Panc1 (cell line): Measurements from ENCODE around the gene CUL9. TPM values are rescaled to one million over a fixed set of nuclear protein-coding genes. Genes with fewer than 3 reads are reported as not detected.

ENCODE experiments used
- ATAC-seq: fragments of 200-7000 bp; cut with Tn5 transposase; 2 replicates; pipeline ENCODE4 v1.9.1; 2020; ENCODE audit warnings: mild to moderate bottlenecking, moderate library complexity
- BruUV-seq: library from RNA; stranded (reverse); fragments of 400-500 nt; replicated peaks from 2 replicates; lab custom pipeline; 2021; lab: Mats Ljungman, UMichigan
- CTCF ChIA-PET: fragments of 300-600 bp; sonication (Branson Sonifier 250); formaldehyde crosslinking; loops from one replicate; lab custom pipeline; 2022; ENCODE audit warnings: antibody characterized with exemption; lab: Charles Lee
- POLR2A ChIA-PET: fragments of 300-600 bp; sonication (Branson Sonifier 250); formaldehyde crosslinking; loops from one replicate; lab custom pipeline; 2022; ENCODE audit warnings: antibody characterized with exemption; lab: Charles Lee
- DNase-seq: peaks from one replicate; pipeline ENCODE4 v3.0.0-alpha.2; 2010; ENCODE audit warnings: low read depth, low spot score
- H3K27ac ChIP-seq: 2 replicates; pipeline ENCODE4 v1.5.1; 2011; ENCODE audit warnings: mild to moderate bottlenecking, low read length, inconsistent platforms
- H3K27me3 ChIP-seq: fragments of 200-500 bp; sonication (Bioruptor generic); 2 replicates; pipeline ENCODE4 v1.6.0; 2014; ENCODE audit warnings: low read length, inconsistent platforms; ENCODE audit not compliant: control insufficient read depth, insufficient read depth
- H3K36me3 ChIP-seq: fragments of 200-500 bp; sonication (Bioruptor generic); 2 replicates; pipeline ENCODE4 v1.5.1; 2014; ENCODE audit warnings: inconsistent platforms, mild to moderate bottlenecking, low read length, moderate library complexity; ENCODE audit not compliant: control insufficient read depth, insufficient read depth
- H3K4me1 ChIP-seq: 2 replicates; pipeline ENCODE4 v1.5.1; 2011; ENCODE audit warnings: inconsistent platforms, mild to moderate bottlenecking, low read length, moderate library complexity; ENCODE audit not compliant: control insufficient read depth, insufficient read depth
- H3K4me3 ChIP-seq, 2 experiments: 2 replicates each; pipeline ENCODE4 v1.5.1; 2011 to 2012; ENCODE audit warnings: low read depth in 2 of 2, low read length in 2 of 2, mild to moderate bottlenecking in 2 of 2, inconsistent platforms in 1 of 2, moderate library complexity in 1 of 2
- H3K9me3 ChIP-seq: fragments of 200-500 bp; sonication (Bioruptor generic); 2 replicates; pipeline ENCODE4 v1.5.1; 2014; ENCODE audit warnings: low read depth, mild to moderate bottlenecking, inconsistent platforms, low read length, moderate library complexity; ENCODE audit not compliant: control insufficient read depth, insufficient read depth
- CTCF ChIP-seq: fragments of 450-650 bp; IDR thresholded peaks from 2 replicates; pipeline ENCODE4 v1.5.1; 2017; ENCODE audit warnings: mild to moderate bottlenecking
- POLR2AphosphoS5 ChIP-seq: IDR thresholded peaks from 2 replicates; pipeline ENCODE4 v1.6.1; 2012; ENCODE audit warnings: mild to moderate bottlenecking, low read depth, low read length, moderate library complexity
- REST ChIP-seq, 2 experiments: IDR thresholded peaks; 2 replicates each; pipeline ENCODE4 v1.6.1; 2011 to 2012; ENCODE audit warnings: low read depth in 2 of 2, control low read depth in 1 of 2, low read length in 1 of 2, mild to moderate bottlenecking in 1 of 2, moderate library complexity in 1 of 2; ENCODE audit not compliant: insufficient read depth in 1 of 2
- SIN3A ChIP-seq: IDR thresholded peaks from 2 replicates; pipeline ENCODE4 v1.6.1; 2012; ENCODE audit warnings: low read depth, mild to moderate bottlenecking, low read length, moderate library complexity, borderline replicate concordance; ENCODE audit not compliant: insufficient read depth
- TCF7L2 ChIP-seq: IDR thresholded peaks from 2 replicates; pipeline ENCODE4 v1.6.1; 2011; ENCODE audit warnings: mild to moderate bottlenecking, low read depth, low read length, inconsistent platforms
- in situ Hi-C: cut with HindIII; loops from 2 replicates; pipeline ENCODE4 v1.10.0; 2016; ENCODE audit warnings: low sequenced_read_pairs, low pct_unique_long_range_greater_than_20kb
- intact Hi-C: fragments of 100-400 bp; cut with micrococcal nuclease; formaldehyde crosslinking; loops from one replicate; pipeline ENCODE4 v1.10.0; 2022; ENCODE audit not compliant: unreplicated experiment
- total RNA-seq: library from RNA; stranded (reverse); gene quantifications from one replicate; pipeline ENCODE4 v1.2.1, GENCODE V29; 2021; ENCODE audit not compliant: unreplicated experiment

The CUL9 gene
- total RNA-seq, 1 experiment from 2014 or later: 54.3 TPM

GRCh38 chr6:43147691-43148477 lies 34.1 kb upstream of the CUL9 start:
- CTCF ChIA-PET: interaction anchor here (0.6 kb wide), 1 partner anchor 203 kb away, joined by 3 read pairs; no protein-coding TSS in a partner anchor
- Histone ChIP-seq H3K4me3 (no peak overlapping the region), H3K27me3 (no peaks in the 10 kb centered on the region), H3K27ac (no peak overlapping the region), H3K4me1 (peaks cover 12% of the 10 kb centered on the region), H3K36me3 (no peaks in the 10 kb centered on the region), H3K9me3 (no peaks in the 10 kb centered on the region)
- ATAC-seq: no peak
- POLR2A ChIA-PET: interaction anchor here (0.6 kb wide), 1 partner anchor 47 kb away, joined by 3 read pairs; no protein-coding TSS in a partner anchor
- intact Hi-C loops (loop anchor here (10.0 kb wide), 2 partner anchors 243 to 403 kb away; partner anchors contain the start of gene TBCC), in situ Hi-C loops (no loop called here)
- no TSS peak for BruUV-seq
- DNase-seq: no peak
- TF ChIP-seq TCF7L2 (no peak), POLR2AphosphoS5 (no peak), SIN3A (no peak), CTCF (no peak), REST (IDR thresholded peaks at IDR 0.05; ENCODE audit: insufficient read depth in 1 of 2, low read depth in 2 of 2, low read length in 1 of 2) (no peak)

GRCh38 chr6:43149265-43149664 lies 32.7 kb upstream of the CUL9 start:
- no TSS peak for BruUV-seq
- Histone ChIP-seq H3K36me3 (no peaks in the 10 kb centered on the region), H3K27me3 (no peaks in the 10 kb centered on the region), H3K9me3 (no peaks in the 10 kb centered on the region), H3K4me3 (no peak overlapping the region), H3K4me1 (peaks cover 2% of the 10 kb centered on the region), H3K27ac (no peak overlapping the region)
- ATAC-seq: no peak
- DNase-seq: no peak
- POLR2A ChIA-PET: interaction anchor here (0.7 kb wide), 1 partner anchor 9 kb away, joined by 3 read pairs; no protein-coding TSS in a partner anchor
- TF ChIP-seq SIN3A: no peak
- no peak for TF ChIP-seq REST (IDR thresholded peaks at IDR 0.05; ENCODE audit: insufficient read depth in 1 of 2, low read depth in 2 of 2, low read length in 1 of 2)
- no peak for TF ChIP-seq TCF7L2
- no peak for TF ChIP-seq CTCF
- TF ChIP-seq POLR2AphosphoS5: no peak
- intact Hi-C loops: loop anchor here (10.0 kb wide), 2 partner anchors 244 to 404 kb away; partner anchors contain the start of gene TBCC
- CTCF ChIA-PET: no interaction called here
- in situ Hi-C loops: no loop called here
